Measurements from ENCODE around the gene SLIT3. TPM values are rescaled to one million over a fixed set of nuclear protein-coding genes. Genes with fewer than 3 reads are reported as not detected.

The SLIT3 gene
- total and polyA plus RNA-seq, 2 experiments from 2014 or later: 0.59 to 0.71 TPM

GRCh38 chr5:168648576-168648975 lies 652.4 kb downstream of the SLIT3 start:
- H3K9me3 Mint-ChIP-seq: peaks cover 15% of the 10 kb centered on the region
- ATAC-seq (no peak), DNase-seq (ENCODE audit: low spot score) (no peak)
- peaks cover 9% of the 10 kb centered on the region for H3K27me3 Mint-ChIP-seq (ENCODE audit: insufficient read depth, low read depth, poor library complexity)
- Histone ChIP-seq H3K27me3 (ENCODE audit: insufficient read depth) (no peaks in the 10 kb centered on the region), H3F3A (replicated peaks; ENCODE audit: low read depth) (no peaks in the 10 kb centered on the region), H3K4me1 (ENCODE audit: insufficient read depth) (no peaks in the 10 kb centered on the region), H3K27ac (ENCODE audit: low read depth) (no peak overlapping the region), H3K79me2 (replicated peaks; ENCODE audit: insufficient read depth) (no peaks in the 10 kb centered on the region), H3K4me2 (no peak overlapping the region), H3K9me2 (ENCODE audit: insufficient read depth) (peaks cover 4% of the 10 kb centered on the region; the same call in 1 of the 2 replicates), H2AFZ (no peak overlapping the region), H4K20me1 (replicated peaks; ENCODE audit: insufficient read depth) (no peaks in the 10 kb centered on the region), H3K4me3 (no peak overlapping the region), H3K36me3 (ENCODE audit: insufficient read depth) (no peaks in the 10 kb centered on the region)
- TF ChIP-seq ZNF462 (CRISPR knock-in tag; IDR thresholded peaks at IDR 0.05) (no peak), CREB1 (CRISPR knock-in tag; IDR thresholded peaks at IDR 0.05; ENCODE audit: low read depth) (no peak), STAT1 (IDR thresholded peaks at IDR 0.05; ENCODE audit: unreplicated experiment) (no peak), POLR2AphosphoS5 (IDR thresholded peaks at IDR 0.05; ENCODE audit: low read depth) (no peak), ETS1 (IDR thresholded peaks at IDR 0.05) (no peak), EZH2 (IDR thresholded peaks at IDR 0.05; ENCODE audit: low read depth, unreplicated experiment) (no peak), CTCF (conservative IDR thresholded peaks at IDR 0.05; ENCODE audit: low read depth in 2 of 2) (no peak), JUNB (IDR thresholded peaks at IDR 0.05; ENCODE audit: unreplicated experiment) (no peak), NANOG (IDR thresholded peaks at IDR 0.05; ENCODE audit: borderline replicate concordance) (no peak), EZH2phosphoT487 (IDR thresholded peaks at IDR 0.05; ENCODE audit: unreplicated experiment) (no peak), ZNF331 (CRISPR knock-in tag; IDR thresholded peaks at IDR 0.05; ENCODE audit: low read depth) (no peak), ZNF114 (CRISPR knock-in tag; IDR thresholded peaks at IDR 0.05) (no peak), REST (IDR thresholded peaks at IDR 0.05; ENCODE audit: unreplicated experiment) (no peak)
- peaks cover 5% of the 10 kb centered on the region for H3K36me3 Mint-ChIP-seq (ENCODE audit: low read depth)
- no peak overlapping the region for H3K27ac Mint-ChIP-seq
- no peak overlapping the region for H3K4me3 Mint-ChIP-seq
- no peaks in the 10 kb centered on the region; the same call in 2 of the 3 replicates for H3K4me1 Mint-ChIP-seq

All from GM23338 (cell line).